IMR-90 (cell line): ENCODE measurements around the gene FRS3.

Experiments
- CEBPB ChIP-seq: IDR thresholded peaks from 2 replicates; pipeline ENCODE4 v1.6.1; 2012; ENCODE audit warnings: low read depth, low read length, improper control_type of control experiment
- CTCF ChIP-seq: conservative IDR thresholded peaks from 2 replicates; pipeline ENCODE4 v1.5.1; 2012; ENCODE audit warnings: mild to moderate bottlenecking, low read depth, low read length, improper control_type of control experiment
- ELK1 ChIP-seq: fragments of 150-350 bp; IDR thresholded peaks from 2 replicates; pipeline ENCODE4 v1.6.1; 2016; ENCODE audit warnings: low read depth, mild to moderate bottlenecking, low read length, moderate library complexity, borderline replicate concordance
- MAFK ChIP-seq: IDR thresholded peaks from 2 replicates; pipeline ENCODE4 v1.6.1; 2012; ENCODE audit warnings: low read depth, low read length, improper control_type of control experiment
- MAZ ChIP-seq: IDR thresholded peaks from 2 replicates; pipeline ENCODE4 v1.6.1; 2012; ENCODE audit warnings: low read depth, mild to moderate bottlenecking, low read length, improper control_type of control experiment, moderate library complexity, borderline replicate concordance
- MXI1 ChIP-seq: IDR thresholded peaks from 2 replicates; pipeline ENCODE4 v1.6.1; 2012; ENCODE audit warnings: low read depth, mild to moderate bottlenecking, low read length, moderate library complexity, borderline replicate concordance
- NFE2L2 ChIP-seq: fragments of 150-350 bp; IDR thresholded peaks from 2 replicates; pipeline ENCODE4 v1.6.1; 2016; ENCODE audit warnings: low read depth, mild to moderate bottlenecking, low read length
- POLR2A ChIP-seq: IDR thresholded peaks from 2 replicates; pipeline ENCODE4 v1.6.1; 2012; ENCODE audit warnings: mild to moderate bottlenecking, low read depth, low read length
- RAD21 ChIP-seq: IDR thresholded peaks from 2 replicates; pipeline ENCODE4 v1.6.1; 2012; ENCODE audit warnings: low read length, improper control_type of control experiment
- RCOR1 ChIP-seq: IDR thresholded peaks from 2 replicates; pipeline ENCODE4 v1.6.1; 2012; ENCODE audit warnings: mild to moderate bottlenecking, low read length, improper control_type of control experiment; ENCODE audit not compliant: insufficient replicate concordance
- RFX5 ChIP-seq: IDR thresholded peaks from 2 replicates; pipeline ENCODE4 v1.8.0; 2012; ENCODE audit warnings: low read depth, mild to moderate bottlenecking, low read length, moderate library complexity
- SMC3 ChIP-seq: fragments of 150-350 bp; IDR thresholded peaks from 2 replicates; pipeline ENCODE4 v1.6.1; 2016; ENCODE audit warnings: low read depth, mild to moderate bottlenecking, antibody characterized with exemption, low read length, moderate library complexity
- USF2 ChIP-seq: fragments of 150-350 bp; IDR thresholded peaks from 2 replicates; pipeline ENCODE4 v1.6.1; 2017; ENCODE audit warnings: mild to moderate bottlenecking, antibody characterized with exemption, low read length, low read depth

GRCh38 chr6:41759106-41759904 is 20.4 kb downstream of the FRS3 start:
- TF ChIP-seq USF2 (no peak), MAFK (no peak), NFE2L2 (no peak), SMC3 (no peak), CTCF (no peak), POLR2A (no peak), CEBPB (no peak), ELK1 (no peak), RCOR1 (no peak), MXI1 (no peak), RFX5 (no peak), MAZ (no peak), RAD21 (no peak)
